Measurements from ENCODE around the gene FARS2.
A peak's percentile ranks its signal among the peaks of the same experiment; 100 is the strongest.

FARS2 gene

DNA sequence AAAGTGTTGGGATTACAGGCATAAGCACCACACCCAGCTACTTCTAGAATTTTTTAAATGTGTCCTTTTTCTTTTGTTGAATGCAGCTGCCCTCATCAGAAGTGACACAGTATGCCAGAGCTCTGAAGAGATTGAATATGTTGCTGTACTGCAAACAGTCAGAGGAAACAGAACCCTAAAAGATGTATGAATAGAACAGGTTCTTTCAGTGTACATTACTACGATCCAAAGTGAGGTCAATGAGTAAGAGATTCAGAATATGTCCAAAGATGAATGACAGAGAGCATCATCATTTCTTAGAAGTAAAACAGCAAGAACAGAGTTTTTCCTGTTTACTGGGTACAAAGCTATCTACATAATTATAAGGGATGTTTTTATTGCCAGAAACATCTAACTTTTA lies 476.9 kb downstream of the FARS2 start:
- no peak for DNase-seq

DNA sequence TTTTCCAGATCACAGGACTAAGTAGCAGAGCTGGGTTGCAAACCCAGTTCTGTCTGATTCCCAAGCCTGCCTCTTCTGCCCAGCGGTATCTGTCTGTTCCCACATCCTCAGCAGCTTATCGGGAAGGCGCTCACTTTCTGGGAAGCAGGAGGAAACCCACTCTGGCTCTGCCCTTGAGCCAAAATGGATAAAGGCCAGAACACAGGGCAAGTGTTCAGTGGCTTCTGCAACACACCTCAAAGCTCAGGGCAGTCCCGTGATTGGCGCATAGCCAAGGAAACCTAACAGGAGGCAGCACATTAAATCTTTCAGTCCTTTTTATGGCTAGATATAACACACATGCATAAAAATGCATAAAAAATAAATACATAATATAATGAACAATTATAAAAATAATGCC lies 483.2 kb downstream of the FARS2 start:
- DNase-seq: no peak

DNA sequence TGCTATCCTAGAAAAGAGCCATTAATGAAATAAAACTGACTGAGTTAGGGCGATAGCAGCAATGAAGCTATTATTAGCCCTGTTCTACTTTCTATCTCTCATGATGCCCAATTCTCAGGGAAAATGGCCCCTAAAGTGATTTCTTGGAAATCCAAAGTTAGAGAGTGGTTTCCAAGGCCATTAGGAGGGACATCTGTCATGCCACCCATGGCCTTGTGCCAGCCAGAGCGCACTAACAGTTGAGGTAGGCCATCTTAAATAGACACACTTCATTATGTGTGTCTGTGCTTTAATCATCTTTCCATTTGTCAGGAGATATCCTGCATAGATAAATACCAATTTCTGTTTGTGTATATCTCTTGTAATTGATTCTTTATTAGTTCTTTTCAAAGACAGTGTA lies 483.8 kb downstream of the FARS2 start:
- DNase-seq: no peak

DNA sequence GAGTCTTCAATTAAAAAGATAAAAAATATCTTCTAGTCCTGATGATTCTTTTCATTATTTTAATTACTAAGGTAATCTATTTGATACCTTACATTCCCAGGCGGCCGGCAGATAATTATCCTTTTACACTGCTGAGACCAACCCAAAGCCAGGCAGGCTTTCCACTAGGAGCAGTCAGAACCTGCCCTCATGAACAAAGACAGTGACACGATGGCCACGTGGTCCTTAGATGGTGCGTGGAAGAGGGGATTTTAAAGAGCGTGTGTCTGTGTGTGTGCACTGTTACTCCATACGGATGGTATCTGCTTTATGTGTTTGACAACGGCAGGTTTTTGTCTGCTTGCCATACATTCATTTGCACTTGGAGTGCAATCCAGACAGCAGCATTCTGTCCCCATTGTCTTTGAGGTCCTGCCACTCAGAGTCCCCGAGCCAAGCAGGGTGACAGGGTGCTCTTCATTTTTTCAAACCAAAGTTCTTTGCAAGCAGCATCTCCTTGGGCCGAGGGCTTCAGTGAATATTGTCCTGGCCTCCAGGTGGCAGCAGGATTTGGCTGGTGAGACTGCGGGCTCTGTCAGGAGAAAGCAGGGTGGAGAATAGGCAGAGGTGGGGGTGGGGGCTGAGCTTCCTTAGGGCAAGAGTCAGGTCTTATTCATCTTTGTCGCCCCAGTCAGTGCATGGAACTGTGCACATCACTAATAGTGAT lies 484.9 kb downstream of the FARS2 start:
- DNase-seq: no peak

DNA sequence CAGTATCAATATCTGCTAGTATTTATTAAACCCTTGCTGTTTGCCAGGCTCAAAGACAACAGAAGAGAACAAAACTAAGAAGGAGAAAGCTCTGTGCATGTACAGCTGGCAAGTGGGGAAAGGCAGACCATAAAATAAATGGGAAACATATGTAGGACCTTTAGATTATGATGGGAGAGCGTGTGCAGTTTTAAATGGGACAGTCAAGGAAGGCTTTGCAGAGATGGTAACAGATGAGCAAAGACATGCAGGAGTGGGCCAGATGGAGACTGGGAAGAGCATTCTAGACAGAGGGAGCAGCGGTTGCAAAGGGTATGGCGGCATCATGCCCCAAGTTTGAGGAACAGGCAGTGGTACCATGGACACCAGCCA lies 485.4 kb downstream of the FARS2 start:
- no peak for DNase-seq

DNA sequence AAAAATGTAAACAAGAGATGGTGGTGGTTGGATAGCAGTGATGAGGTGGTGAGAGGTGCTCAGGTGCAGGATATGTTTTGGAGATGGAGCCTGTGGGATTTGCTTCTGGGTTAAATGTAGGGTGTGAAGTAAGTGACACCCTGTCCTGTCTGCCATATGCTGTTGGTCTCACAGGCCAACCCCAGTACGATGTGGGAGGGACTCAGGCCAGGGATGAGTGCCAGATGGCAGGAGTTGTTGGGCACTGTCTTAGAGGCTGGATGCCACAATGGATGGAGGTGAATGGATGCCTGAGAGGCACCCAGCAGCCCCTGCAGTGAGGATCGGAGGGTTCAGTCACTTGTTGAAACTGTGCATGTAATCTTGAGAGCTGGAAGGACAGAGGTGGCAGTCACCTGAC lies 486.1 kb downstream of the FARS2 start:
- DNase-seq: no peak

DNA sequence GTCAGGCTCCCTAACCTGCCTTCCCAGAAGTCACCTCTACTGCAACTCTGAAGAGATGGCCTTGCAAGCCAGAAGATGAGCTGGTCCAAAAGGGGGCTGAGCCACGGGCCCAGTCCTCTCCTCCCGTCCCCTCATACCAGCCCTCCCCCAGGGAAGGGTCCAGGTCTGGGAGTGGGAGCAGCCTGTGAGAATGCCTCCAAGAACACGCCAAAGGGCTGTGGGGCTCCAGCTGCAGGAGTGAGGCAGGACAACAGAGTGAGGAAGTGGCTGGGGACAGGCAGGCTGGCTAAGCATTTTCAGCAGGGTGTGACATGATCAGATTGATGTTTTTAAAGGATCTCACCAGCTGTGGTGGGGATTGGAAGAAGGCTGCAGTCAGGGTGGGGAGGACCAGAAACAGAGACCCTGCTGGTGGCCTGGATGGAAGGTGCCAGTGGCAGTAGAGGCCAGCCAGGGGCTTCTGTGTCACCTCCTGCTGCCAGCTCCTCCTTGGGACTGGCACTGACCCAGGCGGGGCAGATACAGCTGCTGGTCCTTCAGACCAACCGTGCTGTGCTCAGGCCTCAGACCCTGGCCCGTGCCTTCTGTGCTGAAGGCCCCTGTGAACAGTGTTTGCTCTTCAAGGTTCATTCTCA lies 487.8 kb downstream of the FARS2 start:
- DNase-seq: no peak

DNA sequence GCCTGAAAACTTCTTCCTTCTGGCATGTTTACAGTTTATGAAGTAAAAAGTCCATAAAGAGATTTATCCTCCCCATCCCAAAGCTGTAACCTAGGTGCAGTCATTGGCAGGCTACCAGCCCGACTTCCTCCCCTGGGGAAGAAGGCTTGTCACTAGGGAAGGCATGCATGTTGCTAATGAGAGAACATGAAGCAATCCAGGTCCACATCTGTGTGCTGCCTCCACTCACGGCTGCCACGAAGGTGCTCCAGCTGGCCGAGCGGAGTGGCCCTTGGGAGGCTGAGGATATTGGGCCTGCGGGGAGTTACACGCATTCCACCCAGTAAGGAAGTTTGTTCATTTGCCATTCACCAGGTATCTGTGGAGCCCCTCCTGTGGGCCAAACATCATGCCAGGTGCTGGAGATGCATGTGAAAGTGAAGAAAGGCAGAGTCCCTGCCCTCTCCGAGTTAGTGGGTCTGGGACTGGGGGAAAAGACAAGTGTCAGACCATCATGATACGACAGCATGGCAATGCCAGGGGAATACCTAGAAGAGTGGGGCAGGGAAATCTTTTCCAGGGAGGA lies 488.4 kb downstream of the FARS2 start:
- no peak for DNase-seq

DNA sequence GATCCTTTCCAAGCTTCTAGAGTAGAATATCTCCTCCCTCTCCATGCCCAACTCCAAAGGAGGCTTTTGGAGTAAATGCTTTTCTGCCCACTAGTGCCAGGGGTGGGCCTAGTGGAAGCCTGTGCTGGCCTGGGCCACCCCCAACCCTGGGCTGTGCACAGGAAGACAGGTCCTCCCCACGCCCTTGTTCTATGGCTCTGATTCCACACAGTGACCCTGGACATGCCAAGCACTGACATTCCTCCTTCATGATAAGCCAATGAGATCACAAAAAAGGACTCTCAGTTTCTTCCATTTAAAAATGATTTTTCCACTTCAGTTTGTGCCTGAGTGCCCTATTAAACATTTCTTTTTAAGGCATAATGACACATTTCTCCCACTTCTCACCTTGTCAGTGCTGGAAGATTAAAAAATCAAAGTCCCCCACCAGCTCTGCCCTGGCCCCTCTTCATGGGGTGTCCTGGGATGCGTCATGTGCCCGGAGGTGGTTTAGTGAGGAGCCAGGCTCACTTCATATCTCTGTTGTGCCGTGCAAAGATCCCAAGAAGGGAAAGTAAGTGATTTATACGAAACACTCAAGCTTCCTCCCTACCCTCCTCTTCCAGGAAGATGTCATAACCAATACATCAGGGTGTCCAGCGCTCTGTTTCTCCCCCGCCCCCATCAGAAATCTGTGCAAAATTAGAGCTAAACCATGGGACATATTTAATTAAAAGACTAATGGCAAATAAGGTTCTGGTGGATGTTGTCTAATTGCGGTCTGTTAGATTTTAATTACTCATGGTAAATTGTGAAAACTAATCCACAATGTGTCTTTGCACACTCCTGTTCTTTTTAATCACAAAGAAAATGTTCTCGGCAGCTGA lies 490.4 kb downstream of the FARS2 start:
- DNase-seq: no peak

DNA sequence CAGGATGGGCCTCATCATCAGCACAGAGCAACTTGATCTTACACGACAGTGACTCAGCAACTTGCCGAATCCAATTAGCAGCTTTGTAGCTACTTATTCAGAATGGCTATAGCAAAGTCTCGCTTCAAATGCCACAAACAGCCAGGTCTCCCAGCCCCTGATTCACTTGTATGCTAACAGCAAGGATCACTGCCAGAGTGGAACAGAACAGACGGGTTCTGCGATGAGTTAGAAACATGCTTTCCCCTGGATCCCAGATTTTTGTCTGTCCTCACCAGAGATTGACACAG lies 491.0 kb downstream of the FARS2 start:
- DNase-seq: no peak

DNA sequence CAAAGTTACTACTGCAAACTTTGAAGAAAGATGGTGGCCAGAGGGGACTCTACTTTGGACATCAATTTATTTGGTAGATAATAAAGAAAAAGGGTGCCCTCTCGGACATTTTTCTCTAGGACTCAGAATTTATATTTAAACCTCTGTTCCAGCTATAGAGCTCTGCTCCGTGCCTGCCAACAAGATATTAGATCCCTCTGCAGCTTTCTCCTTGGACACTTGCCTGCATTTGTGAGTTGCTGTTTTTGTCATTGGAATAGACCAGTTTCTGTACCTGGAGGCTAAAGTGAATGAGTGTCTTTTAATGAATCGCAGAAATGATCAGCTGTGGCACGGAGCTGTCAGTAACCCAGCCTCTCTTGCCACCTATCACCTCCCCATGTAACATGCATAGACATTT lies 491.9 kb downstream of the FARS2 start:
- DNase-seq: no peak

DNA sequence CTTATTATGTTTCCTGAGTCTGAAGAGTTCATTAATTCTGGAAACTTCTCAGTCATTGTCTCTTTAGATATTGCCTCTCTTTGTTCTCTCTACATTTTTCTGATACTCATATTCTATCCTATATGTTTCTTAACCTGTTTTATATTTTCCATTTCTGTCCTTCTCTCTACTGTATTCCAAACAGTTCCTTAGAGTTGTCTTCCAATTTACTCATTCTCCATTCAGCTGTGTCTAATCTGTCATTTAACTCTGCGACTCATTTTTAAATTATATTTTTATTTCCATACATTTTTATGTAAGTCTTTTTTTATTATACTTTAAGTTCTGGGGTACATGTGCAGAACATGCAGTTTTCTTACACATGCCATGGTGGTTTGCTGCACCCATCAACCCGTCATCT lies 493.6 kb downstream of the FARS2 start:
- no peak for DNase-seq

DNA sequence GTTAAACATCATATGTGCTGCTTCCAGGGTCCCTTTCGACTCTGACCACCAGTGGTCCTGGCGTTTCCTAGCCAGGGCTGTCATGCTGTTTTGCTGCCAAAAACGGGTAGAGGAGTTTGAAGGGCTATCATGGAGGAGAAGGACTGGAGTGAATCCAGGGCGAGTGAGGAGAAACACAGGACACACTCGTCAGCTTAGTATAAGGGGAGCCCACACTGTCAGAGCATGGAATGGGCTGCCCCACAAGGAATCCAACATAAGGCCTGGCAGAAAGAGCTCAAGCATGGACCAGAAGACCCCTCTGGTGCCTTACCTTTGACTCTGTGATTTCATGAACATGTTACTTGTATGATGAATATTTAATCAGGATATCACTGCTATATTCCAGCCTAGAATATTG lies 498.3 kb downstream of the FARS2 start:
- DNase-seq: no peak

DNA sequence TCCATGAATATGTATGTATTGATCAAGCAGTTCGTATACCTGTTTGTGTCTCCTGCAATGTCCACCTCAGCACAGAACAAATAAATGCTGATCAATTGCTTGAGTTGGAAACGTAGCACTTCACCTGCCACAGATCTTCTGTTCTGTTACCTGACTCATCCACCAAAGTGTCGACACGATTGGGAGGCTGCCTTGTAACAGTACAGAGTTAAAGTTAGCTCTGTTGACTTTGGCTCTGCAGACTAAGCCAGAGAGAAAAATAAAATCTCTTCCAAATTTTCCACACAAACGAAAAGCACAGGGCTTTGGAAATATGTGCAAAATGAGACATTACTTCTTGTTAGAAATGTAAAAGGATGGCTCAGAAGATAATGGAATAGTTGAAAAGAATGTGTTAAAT lies 500.1 kb downstream of the FARS2 start:
- no peak for DNase-seq

DNA sequence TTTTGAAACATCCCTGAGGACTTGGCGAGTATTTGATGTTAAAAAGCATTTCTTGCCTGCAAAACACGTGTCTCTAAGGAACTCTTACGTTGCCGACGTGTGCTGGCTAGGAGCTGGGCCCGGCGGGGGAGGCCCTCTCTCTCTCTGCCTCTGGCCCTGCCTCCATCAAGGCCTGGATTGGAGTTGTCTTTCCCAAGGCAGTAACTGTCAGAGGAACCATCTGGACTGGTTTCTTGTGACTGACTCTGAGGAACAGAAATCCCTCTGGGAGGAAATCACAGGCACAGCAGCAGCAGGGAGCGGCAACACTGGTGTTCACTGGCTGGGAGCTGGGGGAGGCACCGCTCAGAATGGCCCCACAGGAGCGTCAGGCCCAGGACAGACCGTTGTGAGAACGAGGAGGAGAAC lies 501.3 kb downstream of the FARS2 start:
- DNase-seq: no peak

DNA sequence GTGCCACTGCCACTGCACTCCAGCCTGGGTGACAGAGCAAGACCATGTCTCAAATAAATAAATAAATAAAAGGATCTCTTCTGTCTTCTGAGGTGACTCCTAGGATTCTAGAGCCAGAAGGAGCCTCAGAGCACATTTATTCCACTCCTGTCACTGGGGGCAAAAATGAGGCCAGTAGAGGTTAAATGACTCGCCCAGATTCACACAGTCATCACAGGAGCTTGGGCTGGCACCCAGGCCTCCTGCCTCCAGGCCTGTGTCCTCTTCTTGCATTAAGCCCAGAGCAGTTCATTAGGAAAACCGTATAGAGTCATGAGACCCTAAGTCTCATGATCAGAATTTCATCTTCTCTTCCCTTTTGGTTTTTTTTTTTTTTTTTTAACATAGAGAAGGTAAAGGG lies 502.1 kb downstream of the FARS2 start:
- DNase-seq: no peak

DNA sequence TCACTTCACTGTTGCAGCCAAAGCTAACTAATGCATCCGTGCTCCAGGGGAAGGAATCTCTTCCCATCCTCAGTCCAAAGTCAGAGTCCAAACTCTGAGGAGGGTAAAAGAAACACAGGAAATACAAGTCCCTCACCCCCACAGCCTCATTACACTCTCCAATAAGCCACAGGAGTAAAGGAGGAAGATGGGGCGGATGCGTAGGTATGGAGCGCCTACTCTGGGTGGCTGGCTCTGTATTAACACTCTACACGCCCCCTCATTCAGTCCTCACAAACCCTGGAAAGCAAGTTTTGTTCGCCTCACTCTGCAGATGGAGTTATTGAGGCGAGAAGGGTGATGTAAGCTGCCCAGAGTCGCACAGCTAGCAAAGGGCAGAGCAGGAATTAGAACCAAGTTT lies 502.6 kb downstream of the FARS2 start:
- DNase-seq: no peak

DNA sequence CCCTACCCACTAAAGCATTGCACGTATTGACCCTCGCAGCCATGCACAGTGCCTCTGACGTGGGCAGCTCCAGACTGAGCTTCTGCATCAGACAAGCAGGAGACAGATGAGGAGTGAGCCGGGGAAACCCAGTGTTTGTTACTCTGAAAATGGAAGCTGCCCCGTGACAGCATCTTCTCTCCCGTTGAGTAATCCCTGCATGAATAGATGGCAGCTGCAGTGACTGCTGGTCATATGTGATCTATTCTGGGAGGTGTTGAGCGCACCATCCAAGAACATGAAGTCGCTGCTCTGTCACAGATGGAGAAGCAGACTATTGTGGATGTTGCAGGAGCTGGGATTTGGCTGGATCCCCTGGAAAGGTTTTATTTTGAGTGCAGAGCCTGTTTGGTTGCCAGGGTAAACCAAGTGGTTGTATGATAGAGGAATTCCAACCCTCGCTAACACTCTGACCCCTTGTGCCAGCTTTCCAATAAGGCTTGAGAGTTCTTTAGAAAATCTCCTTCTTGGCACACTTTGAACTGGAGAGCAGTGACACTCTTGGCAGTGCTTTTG lies 503.2 kb downstream of the FARS2 start:
- peak; percentile 83 for DNase-seq

DNA sequence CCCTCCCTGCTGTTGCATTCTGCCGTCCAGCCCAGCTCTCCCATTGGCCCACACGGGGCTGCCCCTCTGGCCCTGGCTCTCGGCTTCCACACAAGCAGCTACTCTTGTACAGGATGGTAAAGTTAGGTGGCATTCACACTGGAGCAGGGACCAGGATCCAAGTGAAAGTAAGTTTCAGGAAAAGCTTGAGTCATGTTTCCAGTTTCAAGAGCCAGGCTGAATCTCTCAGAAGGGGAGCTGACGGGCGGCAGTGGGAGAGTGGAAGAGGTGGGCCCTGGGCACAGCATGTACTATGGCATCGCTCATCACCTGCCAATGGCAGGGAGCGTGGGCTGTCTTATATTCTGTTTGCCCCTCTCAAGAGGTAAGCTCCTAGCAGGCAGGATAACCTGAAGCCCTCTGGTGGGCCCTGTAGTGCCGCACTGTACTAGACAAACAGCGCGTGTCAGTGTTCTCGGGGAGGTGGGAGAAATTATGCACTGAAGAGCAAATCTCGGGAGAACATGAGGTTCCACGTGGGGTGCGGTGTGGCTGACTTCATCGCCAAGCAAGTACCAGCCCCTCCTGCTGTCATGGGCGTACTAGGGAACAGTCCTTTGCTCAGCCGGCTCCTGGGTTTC lies 503.9 kb downstream of the FARS2 start:
- DNase-seq: no peak

DNA sequence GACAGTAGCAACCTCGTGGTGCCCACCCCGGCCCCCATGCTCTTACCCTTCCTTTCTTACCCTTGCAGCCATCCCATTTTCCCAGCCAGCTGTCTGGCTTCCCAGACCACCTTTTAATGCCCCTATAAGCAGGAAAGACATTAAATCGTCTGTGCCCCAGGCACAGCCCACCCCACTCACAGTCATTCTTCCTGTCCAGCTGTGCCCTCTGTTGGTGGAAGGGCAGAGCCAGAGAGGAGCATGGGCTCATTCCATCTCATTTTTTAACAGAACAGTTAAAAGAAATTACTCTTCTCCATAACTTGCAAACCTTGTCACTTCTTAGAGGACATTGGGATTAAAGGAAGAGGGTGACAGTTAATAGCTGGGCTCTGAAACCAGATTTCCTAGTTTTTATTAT lies 504.9 kb downstream of the FARS2 start:
- DNase-seq: no peak

DNA sequence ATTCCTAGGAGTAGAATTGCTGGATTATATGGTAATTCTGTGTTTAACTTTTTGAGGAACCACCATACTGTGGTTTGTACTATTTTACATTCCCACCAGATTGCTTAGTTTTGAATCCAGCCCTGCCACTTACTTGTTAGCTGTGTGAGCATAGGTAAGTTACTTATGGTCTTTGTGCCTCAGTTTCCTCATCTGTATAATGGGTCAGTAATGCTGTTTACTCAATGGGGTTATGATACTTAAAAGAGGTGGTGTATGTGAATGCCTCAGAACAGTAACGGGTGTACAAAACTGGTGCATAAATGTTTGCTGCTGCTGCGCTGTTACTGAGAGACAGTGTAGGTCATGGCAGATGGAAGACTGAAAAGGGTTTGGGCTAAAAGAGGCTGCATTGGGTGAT lies 506.2 kb downstream of the FARS2 start:
- DNase-seq: no peak

DNA sequence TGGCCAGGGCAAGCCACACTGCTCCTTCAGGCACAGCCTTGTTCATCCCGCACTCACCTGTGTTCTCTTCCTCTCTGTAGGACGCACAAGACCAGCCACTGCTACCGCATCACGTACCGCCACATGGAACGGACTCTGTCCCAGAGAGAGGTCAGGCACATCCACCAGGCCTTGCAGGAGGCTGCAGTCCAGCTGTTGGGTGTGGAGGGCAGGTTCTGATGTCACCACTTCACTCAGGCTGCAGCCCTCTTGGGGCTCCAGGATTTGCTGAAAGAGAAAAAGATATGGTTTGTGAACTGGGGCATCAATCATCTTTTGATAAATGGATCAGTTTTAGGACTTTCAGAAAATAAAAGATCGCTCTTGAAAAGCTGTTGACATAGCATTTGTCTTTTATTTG lies 509.9 kb downstream of the FARS2 start:
- no peak for DNase-seq

DNA sequence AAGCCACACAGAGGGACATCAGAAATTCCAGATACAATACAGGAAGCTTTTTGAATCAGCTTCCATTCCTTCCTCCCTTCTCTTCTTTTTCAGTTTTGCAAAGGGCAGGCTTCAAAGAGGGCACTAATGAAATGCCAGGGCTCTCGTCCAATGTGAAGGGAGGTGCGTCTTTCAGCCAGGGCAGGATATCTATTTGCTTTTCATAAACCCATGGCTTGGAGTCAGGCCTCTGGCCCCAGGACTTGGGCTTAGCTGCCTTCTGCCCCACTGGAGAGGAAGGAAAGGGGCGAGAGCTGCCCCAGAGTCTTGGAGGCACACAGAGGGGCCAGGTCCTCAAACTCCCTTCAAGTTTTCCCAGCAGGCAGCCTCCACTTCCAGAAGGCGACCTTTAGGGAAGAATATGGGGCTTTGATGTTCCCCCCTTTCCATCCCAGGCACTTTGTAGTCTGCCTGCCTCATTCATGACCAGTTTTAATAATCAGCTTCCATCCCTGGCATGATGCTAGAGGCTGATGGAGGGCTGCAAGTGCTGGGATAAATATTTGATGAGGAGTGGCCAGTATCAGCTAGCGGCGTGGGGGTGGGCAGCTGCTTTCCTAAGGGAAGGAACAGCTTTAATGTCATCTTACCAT lies 510.6 kb downstream of the FARS2 start:
- DNase-seq: no peak

Measured in right hindlimb (tissue), 1 donor.